RKO (cell line): Measurements from ENCODE around the gene LPP.

Experiments
- DNase-seq: peaks from one replicate; pipeline ENCODE4 v3.0.0-alpha.2; 2016; ENCODE audit warnings: low spot score

LPP gene

DNA sequence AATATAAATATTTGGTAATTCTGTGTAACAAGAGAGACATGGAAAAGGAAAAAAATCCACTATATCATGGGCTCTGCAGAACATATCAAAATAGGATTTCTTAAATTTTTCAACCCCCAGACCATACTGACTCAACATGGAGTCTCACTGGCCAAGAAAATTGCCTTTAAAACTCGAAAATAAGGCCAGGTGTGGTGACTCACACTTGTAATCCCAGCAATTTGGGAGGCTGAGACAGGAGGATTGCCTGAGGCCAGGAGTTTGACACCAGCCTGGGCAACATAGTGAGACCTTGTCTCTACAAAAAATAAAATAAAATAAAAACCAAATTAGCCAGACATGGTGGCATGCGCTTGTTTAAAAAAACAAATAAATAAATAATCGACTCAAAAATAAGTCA lies 723.4 kb downstream of the LPP start:
- DNase-seq, result no peak

DNA sequence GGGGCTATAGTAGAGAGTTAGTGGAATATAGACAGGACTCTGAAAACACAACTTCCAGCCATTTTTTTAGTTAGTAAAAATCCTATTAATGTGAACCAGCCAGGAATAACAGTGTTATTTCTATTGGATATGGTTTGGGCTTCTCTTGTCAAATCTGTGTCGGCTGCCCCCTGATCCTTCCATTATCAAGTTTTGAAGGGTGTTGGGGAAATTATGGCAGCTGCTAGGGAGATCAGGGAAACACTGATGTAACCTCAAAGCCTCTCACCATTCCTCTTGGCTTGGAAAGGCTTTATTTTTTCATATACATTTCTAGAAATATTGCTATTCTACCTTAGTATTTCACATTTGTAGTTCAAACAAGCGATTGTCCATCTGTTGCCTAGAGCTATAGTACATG lies 724.1 kb downstream of the LPP start:
- no peak for DNase-seq

DNA sequence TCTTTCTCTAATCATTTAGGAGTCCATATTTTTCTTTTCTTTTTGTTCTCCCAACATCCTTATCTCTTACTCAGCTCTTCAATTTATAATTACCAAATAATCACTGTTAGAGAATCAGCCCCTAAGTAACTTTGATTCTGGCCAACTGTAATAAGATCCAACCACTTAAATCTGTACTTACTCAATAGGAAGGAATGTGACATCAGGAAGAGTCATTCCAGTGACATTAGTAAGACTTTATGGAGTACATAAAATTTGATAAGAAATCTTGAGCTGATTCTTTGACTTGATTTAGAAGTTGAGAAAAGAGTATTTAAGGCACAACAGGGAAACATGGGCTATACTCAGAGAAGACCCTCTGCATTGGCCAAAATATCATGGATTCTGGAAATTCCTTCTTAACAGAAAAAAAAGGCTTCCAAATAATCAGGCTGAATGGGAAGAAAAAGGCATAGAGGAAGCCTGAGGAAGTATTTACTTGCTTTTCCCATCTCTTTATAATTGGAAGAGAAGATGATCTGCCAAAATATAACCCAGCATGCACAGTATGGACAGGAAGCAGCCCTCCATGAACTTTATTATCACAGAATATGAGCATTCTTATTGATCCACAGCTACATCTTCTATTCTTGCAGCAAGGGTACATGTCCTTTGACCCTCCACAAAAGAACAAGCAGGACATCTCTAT lies 728.1 kb downstream of the LPP start:
- peak; percentile 76 for DNase-seq

DNA sequence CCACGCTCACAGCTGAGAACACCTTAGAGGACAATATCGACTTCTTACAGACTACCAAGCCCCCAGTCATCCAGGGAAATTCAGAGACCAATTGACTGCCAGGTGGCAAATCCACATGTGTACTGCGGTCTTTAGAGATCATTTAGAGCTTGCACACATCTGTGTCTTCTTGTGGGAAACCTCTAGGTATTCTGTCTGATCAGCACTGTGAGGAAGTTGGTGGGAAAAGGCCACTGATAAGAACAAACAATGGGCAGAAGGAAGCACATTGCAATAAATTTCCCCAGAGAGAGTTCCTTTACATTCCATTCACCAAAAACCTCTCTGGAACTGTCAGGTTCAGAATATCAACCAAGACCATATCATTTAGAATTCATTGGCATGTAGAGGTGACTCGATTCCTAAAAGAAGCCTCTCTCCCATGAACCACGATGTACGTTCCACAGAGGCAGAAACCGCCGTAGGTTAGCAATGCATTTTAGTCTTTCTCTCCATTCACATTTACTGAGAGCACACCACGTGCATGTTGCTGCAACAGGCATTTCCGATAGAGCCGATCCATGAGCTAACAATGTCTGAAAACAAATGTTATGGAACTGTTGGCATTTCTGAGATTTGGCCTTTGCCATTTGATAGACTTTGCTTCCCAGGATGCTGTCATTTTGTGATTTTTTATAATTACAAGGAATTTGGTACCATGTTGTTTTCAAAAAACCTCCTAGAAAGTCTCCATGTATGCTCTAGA lies 730.5 kb downstream of the LPP start:
- no peak for DNase-seq

DNA sequence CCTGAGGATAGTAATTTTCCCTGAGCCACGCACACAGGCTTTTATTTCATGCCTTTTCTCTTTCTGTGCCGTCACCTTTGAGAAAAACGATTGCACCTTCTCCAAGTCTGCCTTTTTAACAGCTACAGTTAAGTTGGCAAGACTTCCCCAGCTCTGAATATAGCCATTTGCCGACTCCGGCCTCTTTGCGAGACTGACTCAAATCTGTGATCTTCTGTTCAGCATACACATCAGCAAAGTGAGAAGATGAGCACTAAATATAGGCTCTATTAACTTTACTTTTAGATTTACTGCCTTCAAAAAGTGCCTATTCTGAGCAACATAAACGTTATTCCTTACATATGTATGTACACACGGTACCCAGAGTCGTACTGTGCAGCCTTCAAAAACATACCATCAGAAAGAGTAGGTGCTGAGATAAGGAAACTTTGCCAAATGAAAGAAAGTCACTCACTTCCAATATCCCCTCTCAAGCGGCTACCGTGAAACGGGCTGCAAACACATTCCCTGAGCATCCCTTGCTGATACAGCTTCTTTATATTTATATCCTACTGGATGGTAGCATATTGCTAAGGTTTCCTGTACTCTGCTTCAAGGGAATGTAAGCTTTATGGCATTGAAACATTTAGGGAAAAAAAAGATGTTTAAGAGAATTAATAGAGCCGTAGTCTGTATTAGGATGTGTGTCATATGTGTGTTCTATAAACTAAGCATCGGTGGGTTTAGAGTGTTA lies 734.5 kb downstream of the LPP start:
- DNase-seq, result no peak

DNA sequence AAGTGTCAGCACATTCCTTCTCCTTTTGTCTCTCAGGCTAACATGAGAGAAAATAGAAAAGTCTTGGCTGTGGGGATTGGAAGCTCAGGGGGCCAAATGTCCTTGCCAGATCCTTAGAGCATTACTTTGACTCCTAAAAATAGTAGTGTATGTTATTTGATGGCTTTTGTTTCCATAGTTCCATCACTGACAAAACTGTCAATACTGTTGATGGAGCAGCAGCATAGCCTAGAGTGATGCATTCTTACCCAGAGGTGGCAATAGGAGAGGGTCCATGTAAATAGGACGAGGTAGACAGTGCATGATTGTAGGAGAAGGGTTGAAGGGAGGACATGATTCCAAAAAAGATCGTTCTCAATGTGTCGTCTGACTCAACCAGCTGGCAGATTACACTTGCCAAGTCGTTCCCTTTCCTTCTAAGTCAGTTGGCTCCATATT lies 735.1 kb downstream of the LPP start:
- no peak for DNase-seq

DNA sequence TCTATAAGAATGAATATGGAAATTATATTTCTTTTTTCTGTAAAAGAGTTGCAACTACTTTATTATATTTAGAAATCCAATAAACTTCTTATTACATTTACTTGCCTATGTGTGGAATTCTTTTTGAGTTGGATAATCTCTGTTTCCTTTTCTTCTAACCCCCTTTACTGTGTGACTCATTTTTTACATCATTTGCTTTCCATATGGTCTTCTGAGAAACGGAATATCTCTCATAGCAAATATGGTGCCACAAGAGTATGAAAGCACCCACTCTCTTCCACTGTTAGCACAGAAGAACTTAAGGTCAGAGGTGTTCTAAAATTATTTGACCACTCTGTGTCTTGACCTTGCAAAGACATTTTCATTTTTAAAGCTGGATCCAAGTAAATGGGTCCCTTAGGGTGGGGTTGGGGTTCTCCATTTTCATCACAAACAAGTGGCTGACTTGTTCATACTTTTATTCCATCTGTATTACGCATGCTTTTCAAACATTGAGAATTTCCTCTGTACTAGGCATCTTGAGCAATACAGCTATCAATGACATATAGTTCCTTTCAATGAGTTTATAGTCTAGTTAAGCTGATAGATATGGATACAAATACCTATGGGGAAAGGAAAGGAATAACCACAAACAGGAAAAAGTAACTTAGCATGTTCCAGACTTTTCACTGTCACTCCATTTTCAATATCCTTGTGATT lies 736.8 kb downstream of the LPP start:
- no peak for DNase-seq

DNA sequence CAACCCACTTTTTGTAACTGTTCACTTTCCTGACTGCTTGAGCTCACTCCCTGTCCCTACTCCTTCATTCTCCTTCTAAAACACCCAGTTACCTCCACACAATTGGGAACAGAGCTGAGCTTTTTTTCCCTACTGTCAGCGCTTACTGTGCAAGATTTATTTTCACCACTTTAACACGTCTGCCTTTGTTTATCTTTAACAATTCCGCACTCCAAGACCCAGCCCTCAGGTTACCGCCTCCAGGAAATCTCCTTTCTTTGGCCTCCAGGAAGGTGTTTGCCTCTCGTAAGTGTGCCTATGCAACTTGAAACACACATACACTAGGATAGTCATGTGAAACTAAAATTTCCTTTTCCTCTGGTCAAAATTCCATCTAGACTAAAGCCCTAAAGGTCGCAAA lies 745.9 kb downstream of the LPP start:
- no peak for DNase-seq

DNA sequence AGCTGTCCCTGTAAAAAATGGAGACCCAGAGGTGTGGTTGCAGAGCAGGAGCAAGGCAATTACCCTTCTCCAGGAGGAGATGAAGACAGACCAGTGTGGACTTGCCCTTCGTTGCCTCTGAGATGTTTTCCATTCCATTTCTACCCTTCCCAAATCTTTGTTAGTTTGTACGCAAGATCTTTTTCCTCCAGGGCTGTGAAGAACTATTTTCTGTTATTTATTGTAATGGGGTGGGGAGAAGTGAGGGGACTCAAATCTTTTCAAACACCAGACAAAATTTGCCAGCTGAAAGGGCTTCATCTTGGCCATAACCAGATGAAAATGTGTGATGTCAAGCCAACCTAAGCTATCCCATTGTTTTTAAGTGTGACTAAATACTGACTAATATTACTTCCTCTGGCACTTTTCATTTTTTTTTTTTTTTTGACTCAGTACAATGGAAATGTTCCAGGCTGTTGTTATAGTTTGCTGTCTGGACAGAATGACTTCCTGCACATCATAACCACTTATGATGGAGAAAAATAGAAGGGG lies 746.5 kb downstream of the LPP start:
- DNase-seq, result peak; percentile 93

DNA sequence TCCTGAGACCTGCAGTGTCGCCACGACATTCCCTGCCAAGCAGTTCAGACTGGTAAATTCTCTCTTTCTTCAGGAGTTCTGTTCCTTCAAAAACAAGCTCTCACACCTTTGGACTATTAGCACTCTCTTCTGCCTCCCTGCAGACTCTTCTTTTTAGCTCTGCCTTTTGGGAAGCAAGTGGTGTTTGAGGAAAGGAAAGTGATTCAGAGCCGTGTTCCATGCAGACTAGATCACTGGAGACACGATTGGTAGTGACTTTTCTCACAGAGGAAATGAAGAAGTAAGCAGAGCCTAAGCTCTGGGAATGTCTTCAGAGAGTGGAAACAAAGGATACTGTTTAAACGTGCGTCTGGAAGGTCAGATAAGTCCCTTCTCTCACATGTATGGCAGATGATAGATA lies 747.2 kb downstream of the LPP start:
- DNase-seq, result no peak

DNA sequence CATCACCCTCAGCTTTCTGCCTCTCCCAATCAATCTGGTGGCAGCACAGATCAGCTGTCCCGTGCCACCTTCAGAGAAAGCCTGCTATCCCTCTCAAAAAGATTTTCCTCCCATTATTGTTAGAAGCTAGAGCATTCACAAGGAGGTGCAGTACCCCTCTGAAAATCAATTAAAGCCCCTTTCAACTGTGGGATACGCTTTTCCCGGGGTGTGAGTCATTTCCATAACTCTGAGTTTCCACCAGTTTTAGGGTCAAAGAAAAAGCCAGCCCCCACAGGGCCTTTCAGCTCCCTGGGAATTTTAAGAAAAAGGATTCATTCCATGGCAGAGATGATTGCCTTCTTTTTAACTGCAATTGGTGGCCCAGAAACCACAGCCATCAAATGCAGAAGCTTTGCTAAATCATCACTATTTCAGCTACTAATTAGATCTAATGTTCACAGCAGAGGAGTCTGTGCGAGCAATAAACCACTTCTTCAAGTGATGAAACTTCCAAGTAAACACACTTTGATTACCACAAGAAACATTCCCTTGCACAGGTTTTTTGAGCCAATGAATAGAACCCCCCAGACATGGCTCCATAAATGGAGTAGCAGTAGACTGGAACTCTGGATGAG lies 747.8 kb downstream of the LPP start:
- DNase-seq, result no peak

DNA sequence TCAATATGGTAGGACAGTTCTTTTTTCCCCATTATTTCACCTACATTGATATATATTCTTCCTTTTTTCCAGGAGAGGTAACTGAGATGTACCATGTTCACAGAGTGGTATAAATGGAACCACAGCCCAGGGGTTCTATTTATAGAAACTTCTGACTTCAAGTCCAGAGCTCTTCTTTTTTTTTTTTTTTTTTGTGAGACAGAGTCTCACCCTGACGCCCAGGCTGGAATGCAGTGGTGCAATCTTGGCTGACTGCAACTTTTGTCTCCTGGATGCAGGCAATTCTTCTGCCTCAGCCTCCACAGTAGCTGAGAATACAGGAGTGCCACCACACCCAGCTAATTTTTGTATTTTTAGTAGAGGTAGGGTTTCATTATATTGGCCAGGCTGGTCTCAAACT lies 750.7 kb downstream of the LPP start:
- no peak for DNase-seq

DNA sequence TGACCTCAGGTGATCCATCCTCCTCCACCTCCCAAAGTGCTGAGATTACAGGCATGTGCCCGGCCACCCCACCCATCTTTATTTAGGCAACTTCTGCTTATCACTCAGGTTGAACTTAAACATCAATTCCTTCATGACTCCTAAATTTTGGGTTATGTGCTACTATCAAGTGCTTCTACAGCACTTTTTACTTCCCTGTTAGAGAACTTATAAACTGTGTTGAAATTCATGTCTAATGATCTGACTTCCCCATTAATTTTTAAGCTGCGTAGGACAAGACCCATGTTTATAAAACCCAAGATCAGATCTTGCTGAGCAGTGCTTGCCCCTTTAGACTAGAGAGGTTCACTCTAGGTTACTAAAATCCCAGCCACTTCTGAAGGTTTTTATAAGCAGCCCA lies 751.6 kb downstream of the LPP start:
- no peak for DNase-seq

DNA sequence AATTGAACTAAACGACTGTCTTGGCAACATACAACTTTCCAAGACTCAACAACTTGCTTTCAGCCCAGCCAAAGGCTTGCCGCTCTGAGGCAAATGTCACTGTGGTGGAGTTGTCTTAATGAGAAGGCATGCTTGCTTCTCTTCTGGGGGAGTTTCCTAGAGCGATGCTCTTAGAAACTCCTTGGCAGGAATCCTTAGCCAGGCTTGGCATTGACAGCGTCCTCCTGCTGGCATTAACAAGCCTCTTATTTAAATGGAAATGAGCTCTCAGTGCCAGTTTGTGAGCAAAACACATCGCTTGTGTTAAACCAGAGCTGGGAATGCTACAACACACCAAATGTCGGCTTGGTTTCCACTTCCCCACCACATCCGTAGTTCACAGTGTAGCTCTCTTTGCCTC lies 752.3 kb downstream of the LPP start:
- DNase-seq, result no peak

DNA sequence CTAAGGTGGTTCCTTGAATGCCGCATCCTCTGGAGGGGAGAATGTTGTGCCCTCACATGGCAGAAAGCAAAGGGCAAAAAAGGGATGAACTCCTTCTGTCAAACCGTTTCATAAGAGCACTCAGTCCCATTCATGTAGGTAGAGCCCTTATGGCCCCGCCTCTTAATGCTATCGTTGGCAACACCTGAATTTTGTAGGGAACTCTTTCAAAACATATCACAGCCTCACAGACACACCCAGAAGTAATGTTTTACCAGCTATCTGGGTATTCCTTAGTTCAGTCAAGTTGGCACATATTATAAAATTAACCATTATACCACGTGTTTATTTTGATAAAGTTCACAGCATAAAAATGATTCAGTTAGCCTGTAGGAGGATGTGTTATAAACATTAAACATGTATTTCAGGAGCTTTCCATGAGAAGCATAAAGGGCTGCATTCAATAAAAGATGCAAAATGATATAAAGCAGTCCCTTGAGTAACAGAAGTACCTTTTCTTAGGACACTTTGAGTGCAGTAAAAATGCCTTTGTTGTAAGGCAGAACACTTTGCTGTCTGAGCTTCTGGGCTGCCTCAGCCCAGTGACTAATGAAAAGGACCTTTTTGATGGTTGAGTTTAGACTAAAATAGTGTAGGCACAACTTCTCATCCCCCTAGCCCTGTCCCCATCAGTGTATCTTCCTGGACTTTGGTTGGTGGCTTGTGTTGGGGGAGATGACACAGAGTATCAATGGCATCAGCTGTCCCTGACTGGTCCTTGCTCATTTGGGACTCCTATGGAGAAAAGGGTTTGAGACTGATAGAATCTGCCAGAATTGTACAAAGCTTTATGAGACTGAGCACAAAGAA lies 754.3 kb downstream of the LPP start:
- no peak for DNase-seq

DNA sequence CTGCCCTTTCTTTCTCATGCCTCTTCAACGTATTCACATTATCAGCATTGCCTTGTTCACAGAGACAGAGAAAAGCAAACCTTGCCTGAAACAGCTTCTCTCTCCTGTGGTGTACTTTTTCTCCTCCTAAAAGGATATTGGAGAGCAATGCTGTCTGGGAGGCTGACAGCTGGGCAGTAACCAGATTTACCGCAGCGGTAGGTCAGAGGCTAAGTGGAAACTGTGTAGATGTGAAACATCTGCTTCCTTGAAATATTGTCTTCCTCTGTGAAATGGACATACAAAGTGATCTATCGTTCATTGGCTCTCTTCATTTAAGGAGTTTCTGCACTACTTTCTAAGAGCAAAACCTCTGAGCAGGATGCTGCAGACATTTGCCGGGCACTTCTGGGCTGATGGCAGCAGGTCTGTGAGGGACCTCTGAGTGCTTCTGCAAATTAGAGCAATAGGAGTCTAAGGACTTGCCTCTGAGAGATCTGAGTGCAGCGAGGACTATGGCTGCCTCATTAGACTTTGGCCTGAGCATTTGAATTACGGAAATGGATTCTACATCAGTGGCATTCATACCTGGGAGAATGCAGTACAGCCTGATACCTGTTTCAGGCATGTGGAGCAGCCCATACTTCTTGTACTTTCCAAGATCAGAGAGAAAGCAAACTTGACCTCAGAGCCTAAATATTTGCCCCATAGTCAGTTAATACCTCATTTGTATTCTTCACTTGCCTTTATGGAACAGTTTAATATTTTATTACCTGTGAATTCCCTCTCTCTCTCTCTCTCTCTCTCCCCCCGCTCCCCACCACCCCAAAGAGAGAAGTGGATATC lies 757.3 kb downstream of the LPP start:
- no peak for DNase-seq

DNA sequence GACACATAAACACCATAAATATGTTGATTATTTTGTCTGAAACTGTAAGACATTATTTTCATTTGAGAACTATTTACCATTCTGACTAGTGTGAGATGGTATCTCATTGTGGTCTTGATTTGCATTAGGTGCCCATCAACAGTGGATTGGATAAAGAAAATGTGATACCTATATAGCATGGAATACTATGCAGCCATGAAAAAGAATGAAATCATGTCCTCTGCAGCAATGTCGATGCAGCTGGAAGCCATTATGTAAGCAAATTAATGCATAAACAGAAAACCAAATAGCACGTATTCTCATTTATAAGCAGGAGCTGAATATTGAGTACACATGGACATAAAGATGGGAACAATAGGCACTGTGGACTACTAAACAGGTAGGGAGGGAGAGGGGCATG lies 759.1 kb downstream of the LPP start:
- DNase-seq, result no peak

DNA sequence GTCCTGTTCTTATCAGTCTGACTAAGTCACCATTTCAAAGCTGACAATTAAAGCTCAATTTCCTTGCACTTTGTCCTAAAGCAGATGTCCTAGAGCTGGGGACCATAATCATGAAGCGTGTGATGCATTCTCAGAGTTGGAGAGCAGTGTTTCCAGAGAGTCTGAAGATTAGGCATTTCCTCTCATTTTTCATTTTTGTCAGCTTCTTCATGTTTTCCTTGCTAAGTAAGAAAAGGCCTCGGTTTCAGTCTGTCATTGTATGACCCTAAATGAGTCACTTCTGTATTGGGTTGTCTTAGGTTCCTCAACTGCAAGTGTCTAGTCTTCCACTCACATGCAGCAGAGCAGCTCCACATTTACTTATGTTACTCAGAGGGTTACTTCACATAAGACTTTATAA lies 760.6 kb downstream of the LPP start:
- DNase-seq, result no peak

DNA sequence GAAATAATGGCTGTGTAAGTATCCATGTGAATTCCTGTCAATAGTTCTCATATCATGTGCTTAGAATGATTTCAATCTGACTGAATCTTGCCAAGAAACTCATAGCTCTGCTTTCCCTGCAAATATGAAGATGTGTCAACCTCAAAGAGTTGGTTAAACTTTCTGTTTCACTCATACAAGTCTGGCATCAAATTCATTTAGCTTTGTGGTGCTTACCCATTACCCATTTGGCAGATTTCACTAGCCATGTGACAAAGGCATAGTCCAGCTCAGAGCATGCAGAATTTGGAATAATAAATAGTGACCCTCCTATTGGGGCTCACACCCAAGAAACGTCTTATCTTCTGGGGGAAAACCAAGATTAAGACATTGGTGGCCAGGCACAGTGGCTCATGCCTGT lies 761.2 kb downstream of the LPP start:
- no peak for DNase-seq

DNA sequence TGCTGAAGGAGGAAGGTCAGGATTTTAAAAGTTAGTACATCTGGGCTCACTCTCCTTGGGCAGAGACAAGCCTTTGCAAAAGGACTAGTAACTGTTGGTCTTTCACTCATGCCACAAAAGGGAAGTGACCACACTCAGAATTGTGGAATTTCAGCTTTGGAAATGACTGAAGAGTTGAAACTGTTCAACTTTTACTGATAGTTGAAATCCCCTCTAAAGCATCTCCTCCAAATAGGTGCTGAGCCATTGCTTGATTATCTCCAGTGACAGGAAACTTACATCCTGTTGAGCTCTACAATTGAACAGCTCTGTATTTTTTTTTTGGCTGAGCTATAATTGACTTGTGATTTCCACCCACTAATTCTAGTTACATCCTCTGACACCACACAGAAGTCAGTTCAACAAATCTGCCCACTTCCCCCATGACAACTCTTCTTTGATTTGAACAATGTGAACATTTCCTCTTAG lies 763.0 kb downstream of the LPP start:
- DNase-seq, result no peak
